H9 (cell line): Measurements from ENCODE around the gene ZDHHC3. TPM values are rescaled to one million over a fixed set of nuclear protein-coding genes. Genes with fewer than 3 reads are reported as not detected.

Source experiments
- DNase-seq: peaks from one replicate; pipeline ENCODE4 v3.0.0-alpha.2; 2017
- H2AFZ ChIP-seq: one replicate; pipeline ENCODE4 v1.6.1; 2013; ENCODE audit warnings: mild to moderate bottlenecking, low read length, control low read depth, moderate library complexity
- H2AK5ac ChIP-seq: 2 replicates; pipeline ENCODE4 v1.6.1; 2013; ENCODE audit warnings: low read length, control low read depth, mixed read lengths; ENCODE audit not compliant: insufficient read length
- H2BK120ac ChIP-seq: one replicate; pipeline ENCODE4 v1.6.1; 2013; ENCODE audit warnings: low read depth, mild to moderate bottlenecking, low read length, control low read depth, inconsistent platforms; ENCODE audit not compliant: poor library complexity, severe bottlenecking
- H2BK12ac ChIP-seq: 2 replicates; pipeline ENCODE4 v1.6.1; 2013; ENCODE audit warnings: low read length, control low read depth, mixed read lengths, low read depth; ENCODE audit not compliant: insufficient read length
- H2BK15ac ChIP-seq: 2 replicates; pipeline ENCODE4 v1.6.1; 2013; ENCODE audit warnings: low read depth, low read length, control low read depth
- H2BK20ac ChIP-seq: one replicate; pipeline ENCODE4 v1.6.1; 2013; ENCODE audit warnings: low read depth, mild to moderate bottlenecking, low read length, control low read depth, inconsistent platforms; ENCODE audit not compliant: poor library complexity, severe bottlenecking
- H2BK5ac ChIP-seq: 2 replicates; pipeline ENCODE4 v1.6.1; 2013; ENCODE audit warnings: low read length, control low read depth, mixed read lengths; ENCODE audit not compliant: insufficient read length
- H3K14ac ChIP-seq: 2 replicates; pipeline ENCODE4 v1.6.1; 2013; ENCODE audit warnings: low read length, control low read depth; ENCODE audit not compliant: insufficient read depth
- H3K18ac ChIP-seq: 2 replicates; pipeline ENCODE4 v1.6.1; 2013; ENCODE audit warnings: low read depth, mild to moderate bottlenecking, mixed read lengths, low read length, control low read depth; ENCODE audit not compliant: insufficient read length
- H3K23ac ChIP-seq: 2 replicates; pipeline ENCODE4 v1.6.1; 2013; ENCODE audit warnings: low read length, control low read depth, mixed read lengths, low read depth; ENCODE audit not compliant: insufficient read length
- H3K23me2 ChIP-seq: 2 replicates; pipeline ENCODE4 v1.6.1; 2013; ENCODE audit warnings: low read depth, mild to moderate bottlenecking, mixed read lengths, low read length, control low read depth; ENCODE audit not compliant: insufficient read length, poor library complexity, severe bottlenecking
- H3K27ac ChIP-seq: 2 replicates; pipeline ENCODE4 v1.5.1; 2013; ENCODE audit warnings: low read length, control low read depth, mixed read lengths, low read depth; ENCODE audit not compliant: insufficient read length
- H3K27me3 ChIP-seq: 2 replicates; pipeline ENCODE4 v1.6.1; 2013; ENCODE audit warnings: low read length, control low read depth, inconsistent platforms; ENCODE audit not compliant: insufficient read depth
- H3K4ac ChIP-seq: 2 replicates; pipeline ENCODE4 v1.6.1; 2013; ENCODE audit warnings: low read depth, mild to moderate bottlenecking, control low read depth, inconsistent platforms, low read length, moderate library complexity
- H3K4me1 ChIP-seq: 2 replicates; pipeline ENCODE4 v1.6.1; 2013; ENCODE audit warnings: low read length, control low read depth, inconsistent platforms; ENCODE audit not compliant: insufficient read depth
- H3K4me2 ChIP-seq: 2 replicates; pipeline ENCODE4 v1.6.1; 2013; ENCODE audit warnings: low read length, control low read depth, mixed read lengths; ENCODE audit not compliant: insufficient read length, insufficient read depth
- H3K56ac ChIP-seq: 2 replicates; pipeline ENCODE4 v1.6.1; 2013; ENCODE audit warnings: low read depth, mild to moderate bottlenecking, mixed read lengths, low read length, control low read depth; ENCODE audit not compliant: insufficient read length
- H3K79me1 ChIP-seq: 2 replicates; pipeline ENCODE4 v1.6.1; 2013; ENCODE audit warnings: low read depth, mild to moderate bottlenecking, moderate library complexity, low read length, control low read depth, inconsistent platforms; ENCODE audit not compliant: insufficient read depth, poor library complexity, severe bottlenecking
- H3K79me2 ChIP-seq: 2 replicates; pipeline ENCODE4 v1.6.1; 2013; ENCODE audit warnings: low read length, control low read depth, inconsistent platforms; ENCODE audit not compliant: insufficient read depth
- H3K9ac ChIP-seq: 2 replicates; pipeline ENCODE4 v1.6.1; 2013; ENCODE audit warnings: low read length, control low read depth, mixed read lengths; ENCODE audit not compliant: insufficient read length; ENCODE audit errors: extremely low read depth
- H3K9me3 ChIP-seq: one replicate; pipeline ENCODE4 v1.6.1; 2013; ENCODE audit warnings: low read depth, low read length, inconsistent platforms; ENCODE audit not compliant: control insufficient read depth
- H3T11ph ChIP-seq: one replicate; pipeline ENCODE4 v1.6.1; 2013; ENCODE audit warnings: mild to moderate bottlenecking, low read length, control low read depth, inconsistent platforms
- H4K20me1 ChIP-seq: one replicate; pipeline ENCODE4 v1.6.1; 2013; ENCODE audit not compliant: control insufficient read depth, insufficient read length, insufficient read depth
- H4K5ac ChIP-seq: 2 replicates; pipeline ENCODE4 v1.6.1; 2013; ENCODE audit warnings: low read depth, mild to moderate bottlenecking, mixed read lengths, low read length, control low read depth; ENCODE audit not compliant: insufficient read length
- H4K8ac ChIP-seq: replicated peaks from 2 replicates; pipeline ENCODE4 v1.6.1; 2013; ENCODE audit warnings: low read length, control low read depth, mixed read lengths, low read depth; ENCODE audit not compliant: insufficient read length
- H4K91ac ChIP-seq: 2 replicates; pipeline ENCODE4 v1.6.1; 2013; ENCODE audit warnings: low read depth, mild to moderate bottlenecking, moderate library complexity, mixed read lengths, low read length, control low read depth; ENCODE audit not compliant: insufficient read length
- H3K27ac Mint-ChIP-seq, 3 experiments: 2 replicates in 2 of 3; 3 replicates in 1 of 3; pipeline ENCODE4 v1.8.0; 2020 to 2021; ENCODE audit warnings: mixed read lengths in 3 of 3, mild to moderate bottlenecking in 1 of 3, moderate library complexity in 1 of 3
- H3K27me3 Mint-ChIP-seq: 2 replicates; pipeline ENCODE4 v1.8.0; 2021; ENCODE audit warnings: low read depth, mild to moderate bottlenecking, moderate library complexity, mixed read lengths
- H3K36me3 Mint-ChIP-seq, 3 experiments: 2 replicates in 2 of 3; 3 replicates in 1 of 3; pipeline ENCODE4 v1.8.0; 2020 to 2021; ENCODE audit warnings: low read depth in 3 of 3, mixed read lengths in 3 of 3; ENCODE audit not compliant: insufficient read depth in 1 of 3
- H3K4me1 Mint-ChIP-seq, 2 experiments: 2 replicates each; pipeline ENCODE4 v1.8.0; 2020; ENCODE audit warnings: mixed read lengths in 2 of 2
- H3K4me3 Mint-ChIP-seq, 2 experiments: 2 replicates in 1 of 2; 3 replicates in 1 of 2; pipeline ENCODE4 v1.8.0; 2020 to 2021; ENCODE audit warnings: mild to moderate bottlenecking in 2 of 2, mixed read lengths in 2 of 2, moderate library complexity in 1 of 2
- H3K9me3 Mint-ChIP-seq, 2 experiments: 2 replicates in 1 of 2; 3 replicates in 1 of 2; pipeline ENCODE4 v1.8.0; 2020; ENCODE audit warnings: mild to moderate bottlenecking in 2 of 2, mixed read lengths in 2 of 2, moderate library complexity in 1 of 2
- WGBS: extraction: QIAGEN DNeasy Blood & Tissue Kit; methylation state at CpG from one replicate; pipeline ENCODE4 v1.1.7; 2013; ENCODE audit warnings: missing lambda C conversion rate, low lambda C conversion rate, mixed read lengths; ENCODE audit not compliant: insufficient read length; ENCODE audit errors: extremely low coverage; 5-methylcytosine and 5-hydroxymethylcytosine counted together
- total RNA-seq: library from RNA; stranded (reverse); gene quantifications from 2 replicates; pipeline ENCODE4 v1.2.1, GENCODE V29; 2021
- TF ChIP-seq, protein P1 (sequence below): fragments of 200-600 bp; sonication (generic); conservative IDR thresholded peaks from 3 replicates; pipeline ENCODE4 v1.8.0; 2021; ENCODE audit warnings: antibody characterized with exemption, mild to moderate bottlenecking

The ZDHHC3 gene
- total RNA-seq, 1 experiment from 2014 or later: 71.3 TPM

GRCh38 chr3:44954304-44954703, 21.7 kb downstream of the ZDHHC3 start:
- H3K23ac ChIP-seq: no peak overlapping the region
- no peaks in the 10 kb centered on the region for H4K20me1 ChIP-seq
- H3K9ac ChIP-seq: no peak overlapping the region
- peaks cover 3% of the 10 kb centered on the region; the same call in 1 of the 2 replicates for H3K4me1 ChIP-seq
- H3K27ac ChIP-seq: no peak overlapping the region
- no peak overlapping the region for H3K56ac ChIP-seq
- no peaks in the 10 kb centered on the region; the same call in 1 of the 2 replicates for H3K79me2 ChIP-seq
- H3K4me3 Mint-ChIP-seq: no peak overlapping the region
- no peaks in the 10 kb centered on the region for H3K27me3 ChIP-seq
- H3K27ac Mint-ChIP-seq: no peak overlapping the region
- H3K9me3 ChIP-seq: no peaks in the 10 kb centered on the region
- no peaks in the 10 kb centered on the region for H3K79me1 ChIP-seq
- no peak overlapping the region for H3K18ac ChIP-seq
- no peaks in the 10 kb centered on the region for H3K23me2 ChIP-seq
- H3K4ac ChIP-seq: no peak overlapping the region
- no peak overlapping the region for H2BK120ac ChIP-seq
- H3K27me3 Mint-ChIP-seq: no peaks in the 10 kb centered on the region
- no peak overlapping the region for H2BK5ac ChIP-seq
- H3K4me2 ChIP-seq: no peak overlapping the region
- no peak overlapping the region for H3T11ph ChIP-seq
- H4K5ac ChIP-seq: no peak overlapping the region
- no CpG with 5 or more reads among the region's 5 CpGs for WGBS
- no peak overlapping the region for H4K8ac ChIP-seq
- no peaks in the 10 kb centered on the region for H3K9me3 Mint-ChIP-seq
- no peak overlapping the region for H2BK20ac ChIP-seq
- no peak overlapping the region for H2BK12ac ChIP-seq
- no peak overlapping the region for H2AK5ac ChIP-seq
- H3K36me3 Mint-ChIP-seq: peaks cover 2 to 14% (median 12%) of the 10 kb centered on the region in 3 experiments; a peak in 5 of 7 replicates
- H2BK15ac ChIP-seq: no peak overlapping the region
- H3K4me1 Mint-ChIP-seq: peaks cover 7 to 10% of the 10 kb centered on the region in 2 experiments
- no peak overlapping the region for H4K91ac ChIP-seq
- no peak overlapping the region for H2AFZ ChIP-seq
- no peak for DNase-seq
- TF ChIP-seq, protein P1, sequence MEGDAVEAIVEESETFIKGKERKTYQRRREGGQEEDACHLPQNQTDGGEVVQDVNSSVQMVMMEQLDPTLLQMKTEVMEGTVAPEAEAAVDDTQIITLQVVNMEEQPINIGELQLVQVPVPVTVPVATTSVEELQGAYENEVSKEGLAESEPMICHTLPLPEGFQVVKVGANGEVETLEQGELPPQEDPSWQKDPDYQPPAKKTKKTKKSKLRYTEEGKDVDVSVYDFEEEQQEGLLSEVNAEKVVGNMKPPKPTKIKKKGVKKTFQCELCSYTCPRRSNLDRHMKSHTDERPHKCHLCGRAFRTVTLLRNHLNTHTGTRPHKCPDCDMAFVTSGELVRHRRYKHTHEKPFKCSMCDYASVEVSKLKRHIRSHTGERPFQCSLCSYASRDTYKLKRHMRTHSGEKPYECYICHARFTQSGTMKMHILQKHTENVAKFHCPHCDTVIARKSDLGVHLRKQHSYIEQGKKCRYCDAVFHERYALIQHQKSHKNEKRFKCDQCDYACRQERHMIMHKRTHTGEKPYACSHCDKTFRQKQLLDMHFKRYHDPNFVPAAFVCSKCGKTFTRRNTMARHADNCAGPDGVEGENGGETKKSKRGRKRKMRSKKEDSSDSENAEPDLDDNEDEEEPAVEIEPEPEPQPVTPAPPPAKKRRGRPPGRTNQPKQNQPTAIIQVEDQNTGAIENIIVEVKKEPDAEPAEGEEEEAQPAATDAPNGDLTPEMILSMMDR: no peak
- no peak overlapping the region for H3K14ac ChIP-seq
